ENCODE data around the gene HMBS.

The HMBS gene

DNA sequence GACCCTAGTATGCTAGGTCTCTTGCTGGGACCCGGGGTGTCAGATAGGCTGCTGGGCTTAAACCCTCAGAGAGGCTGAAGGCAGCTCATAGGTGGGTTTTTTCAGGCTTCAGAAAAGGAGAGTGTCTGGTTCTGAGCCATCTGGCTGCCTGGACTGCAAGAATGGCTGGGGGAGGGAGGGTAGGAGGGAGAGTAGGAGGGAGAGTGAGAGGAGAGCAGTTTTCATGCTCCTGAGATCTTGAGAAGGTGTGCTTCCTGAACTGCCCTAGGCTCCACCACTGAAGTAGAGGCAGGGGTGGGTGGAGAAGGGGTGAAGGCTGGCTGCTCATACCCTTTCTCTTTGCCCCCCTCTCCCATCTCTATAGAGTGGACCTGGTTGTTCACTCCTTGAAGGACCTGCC is 4.6 kb downstream of the HMBS start:
- Histone ChIP-seq H3K9me3 (ENCODE audit: insufficient read depth, low read depth, low read length) (no peaks in the 10 kb centered on the region), H3K4me1 (ENCODE audit: insufficient read depth, low read length, poor library complexity, severe bottlenecking) (peaks cover 77% of the 10 kb centered on the region), H3K27me3 (ENCODE audit: insufficient read depth, low read length, poor library complexity, severe bottlenecking) (peaks cover 10% of the 10 kb centered on the region), H3F3A (ENCODE audit: low read depth) (peaks cover 26% of the 10 kb centered on the region), H3K9ac (ENCODE audit: low read depth, low read length, poor library complexity, severe bottlenecking) (peak overlapping the region; percentile 61), H3K4me2 (ENCODE audit: low read depth, low read length, poor library complexity, severe bottlenecking) (peak overlapping the region; percentile 82), H4K20me1 (ENCODE audit: insufficient read depth, low read length, poor library complexity, severe bottlenecking) (peaks cover 32% of the 10 kb centered on the region), H2AFZ (ENCODE audit: low read length) (no peak overlapping the region), H3K9me2 (replicated peaks; ENCODE audit: low read depth, low read length) (no peaks in the 10 kb centered on the region), H3K4me3 (ENCODE audit: low read length, poor library complexity, severe bottlenecking) (peak overlapping the region; percentile 44), H3K36me3 (ENCODE audit: insufficient read depth, low read length) (peaks cover 22% of the 10 kb centered on the region), H3K79me2 (ENCODE audit: insufficient read depth, low read length) (peaks cover 77% of the 10 kb centered on the region)
- TF ChIP-seq, protein P1, sequence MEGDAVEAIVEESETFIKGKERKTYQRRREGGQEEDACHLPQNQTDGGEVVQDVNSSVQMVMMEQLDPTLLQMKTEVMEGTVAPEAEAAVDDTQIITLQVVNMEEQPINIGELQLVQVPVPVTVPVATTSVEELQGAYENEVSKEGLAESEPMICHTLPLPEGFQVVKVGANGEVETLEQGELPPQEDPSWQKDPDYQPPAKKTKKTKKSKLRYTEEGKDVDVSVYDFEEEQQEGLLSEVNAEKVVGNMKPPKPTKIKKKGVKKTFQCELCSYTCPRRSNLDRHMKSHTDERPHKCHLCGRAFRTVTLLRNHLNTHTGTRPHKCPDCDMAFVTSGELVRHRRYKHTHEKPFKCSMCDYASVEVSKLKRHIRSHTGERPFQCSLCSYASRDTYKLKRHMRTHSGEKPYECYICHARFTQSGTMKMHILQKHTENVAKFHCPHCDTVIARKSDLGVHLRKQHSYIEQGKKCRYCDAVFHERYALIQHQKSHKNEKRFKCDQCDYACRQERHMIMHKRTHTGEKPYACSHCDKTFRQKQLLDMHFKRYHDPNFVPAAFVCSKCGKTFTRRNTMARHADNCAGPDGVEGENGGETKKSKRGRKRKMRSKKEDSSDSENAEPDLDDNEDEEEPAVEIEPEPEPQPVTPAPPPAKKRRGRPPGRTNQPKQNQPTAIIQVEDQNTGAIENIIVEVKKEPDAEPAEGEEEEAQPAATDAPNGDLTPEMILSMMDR (conservative IDR thresholded peaks at IDR 0.05; ENCODE audit: low read length) = no peak
- no peak for TF ChIP-seq EZH2phosphoT487 (IDR thresholded peaks at IDR 0.05; ENCODE audit: borderline replicate concordance)

DNA sequence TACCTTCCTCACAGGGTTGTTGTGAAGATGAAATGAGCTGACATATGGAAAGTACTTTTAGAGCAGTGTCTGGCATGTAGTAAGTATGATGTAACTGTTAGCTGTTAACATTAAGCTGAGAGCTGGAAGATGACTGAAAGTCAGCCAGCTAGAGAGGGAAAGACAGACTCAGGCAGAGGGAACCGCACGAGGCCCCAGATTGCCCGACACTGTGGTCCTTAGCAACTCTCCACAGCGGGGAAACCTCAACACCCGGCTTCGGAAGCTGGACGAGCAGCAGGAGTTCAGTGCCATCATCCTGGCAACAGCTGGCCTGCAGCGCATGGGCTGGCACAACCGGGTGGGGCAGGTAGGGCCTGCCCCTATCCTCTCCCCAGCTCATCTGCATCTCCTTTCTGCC is 6.5 kb downstream of the HMBS start:
- peaks cover 64% of the 10 kb centered on the region for H3K4me1 ChIP-seq (ENCODE audit: insufficient read depth, low read length, poor library complexity, severe bottlenecking)
- H3K9me3 ChIP-seq (ENCODE audit: insufficient read depth, low read depth, low read length) = no peaks in the 10 kb centered on the region
- H3K27me3 ChIP-seq (ENCODE audit: insufficient read depth, low read length, poor library complexity, severe bottlenecking) = peaks cover 15% of the 10 kb centered on the region
- H3K4me3 ChIP-seq (ENCODE audit: low read length, poor library complexity, severe bottlenecking) = peak overlapping the region; percentile 82
- peaks cover 35% of the 10 kb centered on the region for H4K20me1 ChIP-seq (ENCODE audit: insufficient read depth, low read length, poor library complexity, severe bottlenecking)
- peaks cover 81% of the 10 kb centered on the region for H3K79me2 ChIP-seq (ENCODE audit: insufficient read depth, low read length)
- H3K9me2 ChIP-seq (replicated peaks; ENCODE audit: low read depth, low read length) = no peaks in the 10 kb centered on the region
- H3K9ac ChIP-seq (ENCODE audit: low read depth, low read length, poor library complexity, severe bottlenecking) = peak overlapping the region; percentile 100
- H2AFZ ChIP-seq (ENCODE audit: low read length) = no peak overlapping the region
- peak overlapping the region; percentile 95 for H3K4me2 ChIP-seq (ENCODE audit: low read depth, low read length, poor library complexity, severe bottlenecking)
- TF ChIP-seq, protein P1 (conservative IDR thresholded peaks at IDR 0.05; ENCODE audit: low read length) = no peak
- no peak for TF ChIP-seq EZH2phosphoT487 (IDR thresholded peaks at IDR 0.05; ENCODE audit: borderline replicate concordance)
- H3K36me3 ChIP-seq (ENCODE audit: insufficient read depth, low read length) = peaks cover 22% of the 10 kb centered on the region
- H3F3A ChIP-seq (ENCODE audit: low read depth) = peaks cover 26% of the 10 kb centered on the region

DNA sequence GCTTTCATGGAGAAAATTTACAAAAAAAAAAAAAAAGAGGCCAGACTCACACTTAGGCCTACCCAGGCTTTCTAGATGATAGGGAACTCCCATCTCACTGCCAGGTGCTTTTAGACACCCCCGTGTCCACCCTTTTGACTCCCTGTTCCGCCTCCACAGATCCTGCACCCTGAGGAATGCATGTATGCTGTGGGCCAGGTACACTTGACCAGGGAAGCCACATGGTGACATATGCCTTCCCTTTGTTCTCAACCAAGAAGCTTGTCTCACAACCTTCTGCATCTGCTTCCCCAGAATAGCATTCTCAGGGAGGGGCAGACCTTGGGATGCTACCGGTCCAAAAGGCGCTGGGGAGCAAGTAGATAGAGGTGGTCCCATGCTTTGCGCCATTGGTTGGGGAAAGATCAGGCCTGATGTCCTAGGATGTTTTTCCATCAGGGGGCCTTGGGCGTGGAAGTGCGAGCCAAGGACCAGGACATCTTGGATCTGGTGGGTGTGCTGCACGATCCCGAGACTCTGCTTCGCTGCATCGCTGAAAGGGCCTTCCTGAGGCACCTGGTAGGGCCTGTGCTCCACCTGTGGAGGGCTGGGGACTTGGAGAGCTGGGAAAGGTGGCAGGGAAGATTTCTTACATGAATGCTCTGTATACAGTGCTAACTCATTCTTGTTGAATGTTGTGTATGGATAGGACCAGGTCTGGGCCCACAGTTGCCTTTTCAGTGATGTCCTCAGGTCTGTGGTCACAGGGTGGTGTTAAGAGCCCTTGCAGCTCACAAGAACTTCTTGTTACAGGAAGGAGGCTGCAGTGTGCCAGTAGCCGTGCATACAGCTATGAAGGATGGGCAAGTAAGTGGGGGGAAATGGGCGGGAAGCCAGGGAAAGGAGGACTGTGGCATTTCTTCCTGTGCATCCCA is 7.5 kb downstream of the HMBS start:
- H3K9ac ChIP-seq (ENCODE audit: low read depth, low read length, poor library complexity, severe bottlenecking) = peak overlapping the region; percentile 100
- peaks cover 35% of the 10 kb centered on the region for H4K20me1 ChIP-seq (ENCODE audit: insufficient read depth, low read length, poor library complexity, severe bottlenecking)
- H3F3A ChIP-seq (ENCODE audit: low read depth) = peaks cover 21% of the 10 kb centered on the region
- no peaks in the 10 kb centered on the region for H3K9me3 ChIP-seq (ENCODE audit: insufficient read depth, low read depth, low read length)
- no peak overlapping the region for H2AFZ ChIP-seq (ENCODE audit: low read length)
- H3K4me1 ChIP-seq (ENCODE audit: insufficient read depth, low read length, poor library complexity, severe bottlenecking) = peaks cover 57% of the 10 kb centered on the region
- peak overlapping the region; percentile 82 for H3K4me3 ChIP-seq (ENCODE audit: low read length, poor library complexity, severe bottlenecking)
- H3K79me2 ChIP-seq (ENCODE audit: insufficient read depth, low read length) = peaks cover 83% of the 10 kb centered on the region
- peaks cover 29% of the 10 kb centered on the region for H3K36me3 ChIP-seq (ENCODE audit: insufficient read depth, low read length)
- H3K9me2 ChIP-seq (replicated peaks; ENCODE audit: low read depth, low read length) = no peaks in the 10 kb centered on the region
- peak overlapping the region; percentile 95 for H3K4me2 ChIP-seq (ENCODE audit: low read depth, low read length, poor library complexity, severe bottlenecking)
- peaks cover 15% of the 10 kb centered on the region for H3K27me3 ChIP-seq (ENCODE audit: insufficient read depth, low read length, poor library complexity, severe bottlenecking)
- TF ChIP-seq, protein P1 (conservative IDR thresholded peaks at IDR 0.05; ENCODE audit: low read length) = no peak
- TF ChIP-seq EZH2phosphoT487 (IDR thresholded peaks at IDR 0.05; ENCODE audit: borderline replicate concordance) = no peak

All from Loucy (cell line).